ENCODE data around the gene TACR1. TPM values are rescaled to one million over a fixed set of nuclear protein-coding genes. Genes with fewer than 3 reads are reported as not detected.

The TACR1 gene
- total RNA-seq, 4 donors from 2014 or later: 1.1 to 5.6 TPM; not detected in 2

DNA sequence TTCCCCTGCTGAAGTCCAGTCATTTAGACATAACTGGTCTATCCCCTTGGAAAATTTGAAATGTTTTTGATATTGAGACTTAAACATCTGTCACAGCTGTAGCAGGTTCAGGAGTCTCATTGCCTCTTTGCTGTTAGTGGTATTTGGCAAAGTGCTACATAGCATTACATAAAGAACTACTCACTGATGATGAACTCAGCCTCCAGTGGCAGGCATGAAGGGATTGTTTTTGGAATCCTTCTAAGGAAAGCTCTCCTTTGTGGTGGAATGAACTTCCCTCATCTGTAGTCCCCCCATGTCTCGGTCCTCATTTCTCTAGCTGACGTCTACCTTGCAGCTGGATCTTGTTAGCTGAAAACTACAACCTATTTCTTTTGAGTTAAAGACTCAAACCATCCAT, 111.6 kb downstream of the TACR1 start:
- no peaks in the 10 kb centered on the region for H3K9me3 ChIP-seq
- no peak overlapping the region for H3K4me3 ChIP-seq
- no peaks in the 10 kb centered on the region for H3K27me3 ChIP-seq
- no peak for DNase-seq
- H3K36me3 ChIP-seq: no peaks in the 10 kb centered on the region
- H3K27ac ChIP-seq: no peak overlapping the region
- no peaks in the 10 kb centered on the region for H3K4me1 ChIP-seq
- TF ChIP-seq, protein P1, sequence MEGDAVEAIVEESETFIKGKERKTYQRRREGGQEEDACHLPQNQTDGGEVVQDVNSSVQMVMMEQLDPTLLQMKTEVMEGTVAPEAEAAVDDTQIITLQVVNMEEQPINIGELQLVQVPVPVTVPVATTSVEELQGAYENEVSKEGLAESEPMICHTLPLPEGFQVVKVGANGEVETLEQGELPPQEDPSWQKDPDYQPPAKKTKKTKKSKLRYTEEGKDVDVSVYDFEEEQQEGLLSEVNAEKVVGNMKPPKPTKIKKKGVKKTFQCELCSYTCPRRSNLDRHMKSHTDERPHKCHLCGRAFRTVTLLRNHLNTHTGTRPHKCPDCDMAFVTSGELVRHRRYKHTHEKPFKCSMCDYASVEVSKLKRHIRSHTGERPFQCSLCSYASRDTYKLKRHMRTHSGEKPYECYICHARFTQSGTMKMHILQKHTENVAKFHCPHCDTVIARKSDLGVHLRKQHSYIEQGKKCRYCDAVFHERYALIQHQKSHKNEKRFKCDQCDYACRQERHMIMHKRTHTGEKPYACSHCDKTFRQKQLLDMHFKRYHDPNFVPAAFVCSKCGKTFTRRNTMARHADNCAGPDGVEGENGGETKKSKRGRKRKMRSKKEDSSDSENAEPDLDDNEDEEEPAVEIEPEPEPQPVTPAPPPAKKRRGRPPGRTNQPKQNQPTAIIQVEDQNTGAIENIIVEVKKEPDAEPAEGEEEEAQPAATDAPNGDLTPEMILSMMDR (IDR thresholded peaks at IDR 0.05): no peak
- no peak for TF ChIP-seq POLR2A (IDR thresholded peaks at IDR 0.05)

DNA sequence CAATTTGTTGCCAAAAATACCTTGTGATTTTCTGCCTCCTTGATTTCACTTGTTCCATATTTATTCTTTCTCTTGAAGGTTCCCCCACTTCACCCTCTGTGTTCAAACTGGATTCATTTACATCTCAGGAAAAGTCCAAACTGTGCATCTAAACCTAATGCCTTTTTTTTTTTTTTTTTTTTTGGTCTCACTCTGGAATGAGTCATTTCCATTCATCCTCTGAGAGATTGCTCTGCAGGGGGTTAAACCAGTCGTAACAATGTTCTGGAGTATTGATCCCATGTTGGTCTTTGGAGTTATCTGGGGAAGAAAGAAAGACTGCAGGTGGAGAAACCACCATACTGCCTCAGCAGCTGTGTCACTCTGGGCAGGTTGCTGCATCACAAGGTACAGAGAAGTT, 119.7 kb downstream of the TACR1 start:
- Histone ChIP-seq H3K27ac (no peak overlapping the region), H3K36me3 (no peaks in the 10 kb centered on the region), H3K9me3 (no peaks in the 10 kb centered on the region), H3K4me1 (no peaks in the 10 kb centered on the region), H3K27me3 (no peaks in the 10 kb centered on the region), H3K4me3 (no peak overlapping the region)
- TF ChIP-seq, protein P1 (IDR thresholded peaks at IDR 0.05): no peak
- no peak for TF ChIP-seq POLR2A (IDR thresholded peaks at IDR 0.05)
- no peak for DNase-seq

DNA sequence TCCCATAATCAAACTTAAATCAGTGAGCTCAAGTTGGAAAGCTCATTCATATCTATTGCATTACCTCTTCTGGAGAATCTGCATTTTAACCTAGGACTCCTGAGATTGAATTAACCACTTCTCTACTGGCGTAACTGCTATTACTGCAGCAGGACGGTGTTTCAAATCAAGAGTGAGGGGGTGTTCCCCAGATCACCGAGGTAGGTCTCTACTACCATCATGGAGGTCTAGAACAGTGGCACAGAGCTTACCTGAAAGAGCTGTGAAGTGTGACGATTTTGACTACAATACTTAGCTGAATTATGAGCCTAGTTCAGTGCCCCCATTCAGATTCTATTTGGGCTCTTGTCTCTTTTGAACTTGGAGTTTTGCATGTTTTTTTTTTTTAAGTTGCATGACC, 121.4 kb downstream of the TACR1 start:
- no peaks in the 10 kb centered on the region for H3K9me3 ChIP-seq
- H3K27ac ChIP-seq: no peak overlapping the region
- H3K27me3 ChIP-seq: no peaks in the 10 kb centered on the region
- no peak for DNase-seq
- H3K36me3 ChIP-seq: no peaks in the 10 kb centered on the region
- no peak for TF ChIP-seq POLR2A (IDR thresholded peaks at IDR 0.05)
- TF ChIP-seq, protein P1 (IDR thresholded peaks at IDR 0.05): no peak
- H3K4me3 ChIP-seq: no peak overlapping the region
- no peaks in the 10 kb centered on the region for H3K4me1 ChIP-seq

DNA sequence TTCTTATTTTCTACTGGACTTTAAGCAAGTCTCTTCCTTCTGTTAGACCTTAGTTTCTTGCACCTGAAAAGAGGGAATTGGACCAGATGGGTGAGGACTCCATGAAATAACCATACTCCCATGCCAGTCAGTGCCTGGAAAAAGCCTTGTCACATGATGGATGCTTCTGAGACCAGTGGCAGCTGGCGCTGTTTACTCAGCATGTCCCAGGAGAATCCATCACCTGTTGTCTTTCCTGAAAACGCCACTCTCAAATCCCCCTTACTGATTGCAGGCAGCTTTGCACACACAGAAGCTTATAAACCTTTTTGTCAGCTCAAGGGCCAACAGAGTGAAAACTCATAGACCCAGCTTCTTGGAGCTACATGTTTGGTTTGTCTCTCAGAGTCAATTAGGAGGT, 123.2 kb downstream of the TACR1 start:
- no peak for DNase-seq
- H3K4me3 ChIP-seq: no peak overlapping the region
- H3K27me3 ChIP-seq: no peaks in the 10 kb centered on the region
- H3K4me1 ChIP-seq: no peaks in the 10 kb centered on the region
- no peak overlapping the region for H3K27ac ChIP-seq
- H3K9me3 ChIP-seq: no peaks in the 10 kb centered on the region
- no peaks in the 10 kb centered on the region for H3K36me3 ChIP-seq
- TF ChIP-seq, protein P1 (IDR thresholded peaks at IDR 0.05): no peak
- no peak for TF ChIP-seq POLR2A (IDR thresholded peaks at IDR 0.05)

DNA sequence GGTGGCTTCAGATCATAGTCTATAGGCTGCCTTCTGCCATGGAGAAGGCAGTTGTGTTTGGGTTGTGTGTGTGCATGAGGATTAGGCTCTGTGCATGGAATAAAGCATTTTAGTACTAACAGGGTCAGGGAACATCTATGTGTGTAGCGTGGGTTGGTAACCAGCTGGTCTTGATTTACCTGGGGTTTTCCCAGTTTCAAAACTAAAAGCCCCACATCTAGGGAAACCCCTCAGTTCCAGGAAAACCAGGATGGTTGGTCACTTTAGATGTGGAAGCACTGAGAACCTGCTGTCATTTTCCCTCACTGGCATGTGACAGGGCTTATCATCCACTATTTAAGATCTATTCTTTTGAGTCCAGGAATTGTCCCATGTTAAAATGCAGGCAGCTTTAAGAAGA, 124.6 kb downstream of the TACR1 start:
- Histone ChIP-seq H3K27me3 (no peaks in the 10 kb centered on the region), H3K27ac (no peak overlapping the region), H3K4me1 (no peaks in the 10 kb centered on the region), H3K36me3 (no peaks in the 10 kb centered on the region), H3K4me3 (no peak overlapping the region), H3K9me3 (no peaks in the 10 kb centered on the region)
- no peak for TF ChIP-seq POLR2A (IDR thresholded peaks at IDR 0.05)
- TF ChIP-seq, protein P1 (IDR thresholded peaks at IDR 0.05): no peak
- DNase-seq: no peak

DNA sequence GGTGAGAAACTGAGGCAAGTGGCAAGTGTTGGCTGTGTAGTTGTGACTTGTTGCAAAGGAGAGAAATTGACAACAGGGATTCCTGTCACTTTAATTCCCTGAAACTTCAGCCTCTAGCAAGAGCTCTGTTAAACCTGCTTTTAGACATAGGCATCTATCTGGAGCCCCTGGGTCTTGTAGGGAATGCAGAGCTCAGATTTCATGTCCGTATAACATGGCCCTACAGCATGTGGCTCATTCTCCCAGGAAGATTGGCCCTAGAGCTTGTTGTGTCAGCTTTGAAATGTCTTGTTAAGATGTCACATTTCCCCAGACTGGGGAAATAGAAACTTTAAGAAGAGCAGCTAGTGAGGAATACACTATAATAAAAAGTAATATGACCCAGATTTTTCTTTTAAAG, 125.1 kb downstream of the TACR1 start:
- TF ChIP-seq POLR2A (IDR thresholded peaks at IDR 0.05): no peak
- no peaks in the 10 kb centered on the region for H3K9me3 ChIP-seq
- no peaks in the 10 kb centered on the region for H3K4me1 ChIP-seq
- H3K27me3 ChIP-seq: no peaks in the 10 kb centered on the region
- DNase-seq: no peak
- H3K27ac ChIP-seq: no peak overlapping the region
- H3K36me3 ChIP-seq: no peaks in the 10 kb centered on the region
- H3K4me3 ChIP-seq: no peak overlapping the region

All from Peyer's patch (tissue), 4 donors.